GM18861 (cell line): ENCODE results near the gene SPTBN1.

ENCODE experiments used
- ATAC-seq: cut with Tn5 transposase; IDR thresholded peaks from one replicate; pipeline ENCODE4 v1.9.1; 2021; ENCODE audit not compliant: unreplicated experiment

The SPTBN1 gene

DNA sequence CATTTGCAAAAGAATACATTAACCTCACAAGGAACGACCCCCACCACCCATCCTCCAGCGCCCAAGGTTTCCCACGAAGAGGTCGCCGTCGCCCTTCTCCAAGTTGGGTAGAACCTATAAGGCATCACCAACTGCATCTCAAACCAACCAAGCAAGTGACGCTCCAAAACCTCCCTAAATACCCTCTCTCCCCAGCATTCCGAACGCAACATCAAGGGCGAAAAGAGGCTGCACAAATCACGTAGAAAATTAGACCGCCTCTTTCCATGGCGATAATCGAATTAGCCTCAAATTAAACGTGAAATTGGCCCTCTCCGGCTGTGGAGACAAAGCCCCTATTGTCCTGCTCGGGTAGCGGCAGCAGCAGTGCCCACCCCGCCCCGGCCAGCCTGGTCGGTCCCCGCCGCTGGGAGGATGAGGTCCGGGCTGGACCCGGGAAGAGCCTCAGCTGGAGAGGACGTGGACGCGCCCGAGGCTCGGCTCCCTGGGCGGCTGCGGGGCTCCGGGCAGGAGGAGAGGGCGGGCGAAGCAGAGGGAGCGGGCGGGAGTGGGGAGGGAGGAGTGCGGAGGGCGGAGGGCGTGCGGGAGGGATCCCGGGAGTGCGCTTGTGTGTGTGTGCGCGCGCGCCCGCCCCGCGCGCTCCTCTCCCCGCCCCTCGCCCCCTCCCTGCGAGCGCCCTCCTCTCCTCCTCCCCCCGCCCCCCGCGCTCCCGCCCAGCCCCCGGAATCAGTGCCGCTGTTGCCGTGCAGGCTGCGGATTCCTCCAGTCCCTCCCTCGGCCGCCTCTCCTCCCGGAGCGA lies at the start of gene SPTBN1:
Gene SPTBN1, plus strand, starts transcription at position 765 of the 799 bp plus-strand sequence. CDS start 70,092 bp downstream, outside the sequence.
- no peak for ATAC-seq

DNA sequence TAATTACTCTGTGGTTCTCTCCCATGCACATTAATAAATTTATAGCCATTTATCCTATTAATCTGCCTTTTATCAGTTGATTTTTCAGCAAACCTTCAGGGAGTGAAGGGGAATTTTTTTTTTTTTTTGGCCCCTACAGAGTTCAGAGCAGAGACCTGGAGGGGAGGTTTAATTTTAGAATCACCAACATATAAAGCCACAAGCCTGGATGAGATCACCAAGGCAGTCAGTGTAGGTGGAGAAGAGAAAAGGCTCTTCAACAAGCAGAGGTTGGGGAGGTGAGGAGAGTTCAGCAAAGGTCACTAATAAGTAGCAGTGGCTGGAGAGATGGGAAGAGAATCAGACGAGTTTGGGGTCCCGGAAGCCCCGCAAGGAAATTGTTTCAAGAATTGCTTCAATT lies 48.4 kb upstream of the SPTBN1 start:
- ATAC-seq = no peak

GRCh38 chr2:54408288-54408687 lies 47.8 kb upstream of the SPTBN1 start:
- no peak for ATAC-seq

- no peak for ATAC-seq
These were observed 46.4 kb upstream of the SPTBN1 start for GRCh38 chr2:54409752-54410151.

GRCh38 chr2:54411801-54412354 lies 44.2 kb upstream of the SPTBN1 start:
- ATAC-seq = no peak

- no peak for ATAC-seq
These were observed 39.8 kb upstream of the SPTBN1 start for GRCh38 chr2:54416166-54416813.

DNA sequence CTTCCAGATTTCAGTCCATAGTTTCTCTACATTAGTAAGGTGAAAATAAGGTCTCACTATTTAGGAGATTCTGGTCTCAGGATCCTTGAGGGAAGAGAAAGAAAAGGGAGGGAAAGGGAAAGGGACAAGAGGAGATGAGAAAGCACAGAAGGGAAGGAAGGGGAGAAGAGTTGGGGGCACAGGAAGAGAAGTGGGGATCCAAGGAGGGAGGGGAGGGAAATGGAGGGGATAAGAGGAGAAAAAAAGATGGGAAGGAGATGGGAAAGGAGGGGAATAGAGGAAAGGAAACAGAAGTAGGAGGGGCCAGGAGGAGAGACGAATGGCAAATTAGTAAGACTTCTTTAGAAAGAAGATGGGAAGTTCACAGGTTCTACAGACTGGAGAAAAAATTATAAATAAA lies 39.2 kb upstream of the SPTBN1 start:
- no peak for ATAC-seq

- no peak for ATAC-seq
These were observed 38.5 kb upstream of the SPTBN1 start for GRCh38 chr2:54417577-54417976.

DNA sequence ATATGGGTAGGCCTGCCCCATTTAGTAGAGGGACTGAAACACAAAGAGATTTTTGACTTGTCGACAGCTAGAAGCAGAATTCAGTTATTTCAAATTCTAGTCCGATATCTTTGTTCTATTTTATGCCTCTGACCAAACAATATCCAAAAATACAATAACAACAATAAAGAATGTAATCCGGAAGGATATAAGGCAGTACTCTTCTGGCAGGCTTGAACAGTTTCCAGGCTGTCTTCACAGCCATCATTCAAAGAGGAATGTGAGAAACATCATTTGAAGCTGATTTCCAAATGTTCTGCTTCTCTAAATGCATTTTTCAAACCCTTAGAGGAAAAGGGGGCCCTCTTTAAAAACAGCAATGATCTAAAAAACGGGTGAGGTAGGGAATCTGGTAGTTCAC lies 36.7 kb upstream of the SPTBN1 start:
- no peak for ATAC-seq

DNA sequence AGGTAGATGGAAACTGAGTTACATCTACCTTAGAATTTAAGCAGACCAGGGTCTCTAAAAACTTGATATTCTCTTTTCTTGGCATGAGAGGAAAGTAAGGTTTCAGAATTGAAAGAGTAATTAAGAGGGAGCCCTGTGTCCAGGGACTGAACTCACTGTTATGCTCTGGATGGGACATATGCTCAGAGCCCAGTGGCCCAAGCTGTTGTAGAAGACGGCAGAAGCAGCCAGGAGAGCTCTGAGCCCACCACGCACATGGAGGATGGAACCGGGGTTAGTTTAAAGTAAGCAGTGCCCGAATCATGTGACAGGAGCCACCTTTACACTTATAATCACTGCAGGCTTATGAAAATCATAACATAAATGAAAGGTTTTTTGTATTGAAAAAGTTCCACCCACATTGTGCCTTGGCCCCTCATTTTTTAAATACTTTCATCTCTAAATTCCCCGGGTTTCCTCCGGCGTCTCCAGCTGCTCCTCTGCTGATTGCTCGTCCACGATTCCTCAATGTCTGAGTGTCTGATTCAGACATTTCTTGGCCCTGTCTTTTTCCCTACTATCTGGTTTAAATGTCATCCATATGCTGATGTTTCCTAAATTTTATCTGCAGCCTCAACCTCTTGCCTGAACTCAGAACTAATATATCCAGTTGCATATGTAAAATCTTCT lies 36.1 kb upstream of the SPTBN1 start:
- no peak for ATAC-seq

GRCh38 chr2:54420524-54421172 lies 35.5 kb upstream of the SPTBN1 start:
- no peak for ATAC-seq

DNA sequence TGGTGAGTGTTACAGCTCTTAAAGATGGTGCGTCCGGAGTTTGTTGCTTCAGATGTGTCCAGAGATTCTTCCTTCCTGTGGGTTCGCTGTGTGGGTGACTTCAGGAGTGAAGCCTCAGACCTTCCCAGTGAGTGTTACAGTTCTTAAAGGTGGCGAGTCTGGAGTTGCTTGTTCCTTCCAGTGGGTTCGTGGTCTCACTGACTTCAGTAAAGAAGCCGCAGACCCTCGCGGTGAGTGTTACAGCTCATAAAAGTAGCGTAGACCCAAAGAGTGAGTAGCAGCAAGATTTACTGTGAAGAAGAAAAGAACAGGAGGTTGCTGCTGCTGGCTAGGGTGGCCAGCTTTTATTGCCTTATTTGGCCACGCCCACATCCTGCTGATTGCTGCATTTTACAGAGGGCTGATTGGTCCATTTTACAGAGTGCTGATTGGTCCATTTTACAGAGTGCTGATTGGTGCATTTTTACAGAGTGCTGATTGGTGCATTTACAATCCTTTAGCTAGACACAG lies 34.0 kb upstream of the SPTBN1 start:
- no peak for ATAC-seq

DNA sequence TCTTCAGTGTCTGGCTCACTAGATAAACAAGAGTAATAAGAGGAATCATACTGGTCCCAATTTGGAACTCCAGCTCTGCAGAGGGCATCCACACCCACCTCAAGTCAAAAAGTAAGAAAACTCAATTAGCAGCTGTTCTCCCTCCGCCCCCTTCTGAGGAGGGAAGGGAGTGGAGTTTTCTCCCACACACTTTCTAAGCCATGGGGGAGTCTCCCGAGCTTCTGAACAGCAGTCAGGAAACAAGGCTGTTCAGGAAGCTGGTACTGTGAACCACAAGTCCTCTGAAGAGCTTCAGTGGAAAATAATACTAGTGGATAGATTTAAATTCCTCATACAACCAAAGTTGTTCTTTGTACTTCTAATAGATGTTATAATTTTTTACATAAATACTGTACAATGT lies 32.9 kb upstream of the SPTBN1 start:
- ATAC-seq = no peak

DNA sequence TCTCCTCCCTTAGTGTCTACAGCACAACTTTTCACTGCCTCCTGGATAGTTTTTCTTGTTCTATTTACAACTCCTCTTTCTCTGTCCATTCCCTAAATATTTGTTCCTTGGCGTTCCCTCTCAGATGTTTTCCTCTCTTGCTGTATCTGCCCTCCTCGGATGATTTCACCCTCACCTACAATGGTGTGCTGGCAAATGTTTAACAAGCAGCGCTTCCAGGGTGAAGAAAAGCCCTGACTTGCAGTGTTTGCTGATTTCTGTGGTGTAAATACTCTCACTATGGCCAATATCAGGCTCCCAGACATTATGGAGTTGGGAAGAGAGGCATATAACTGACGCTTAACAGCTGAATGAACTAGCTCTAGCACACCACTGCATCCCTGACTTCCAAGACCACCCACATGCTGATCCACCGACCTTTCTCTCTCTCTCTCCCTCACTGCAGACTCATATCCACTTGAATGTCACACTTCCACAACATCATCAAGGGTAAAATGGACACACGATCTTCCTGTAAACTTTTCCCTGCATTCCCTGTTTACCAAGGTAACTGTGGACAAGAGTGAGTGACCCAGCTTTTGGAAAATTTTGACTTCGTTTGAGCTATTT lies 31.5 kb upstream of the SPTBN1 start:
- ATAC-seq = no peak

- ATAC-seq = no peak
These were observed 27.9 kb upstream of the SPTBN1 start for GRCh38 chr2:54428108-54428831.

GRCh38 chr2:54429054-54429453 lies 27.1 kb upstream of the SPTBN1 start:
- ATAC-seq = no peak

- ATAC-seq = no peak
These were observed 26.1 kb upstream of the SPTBN1 start for GRCh38 chr2:54429811-54430551.

DNA sequence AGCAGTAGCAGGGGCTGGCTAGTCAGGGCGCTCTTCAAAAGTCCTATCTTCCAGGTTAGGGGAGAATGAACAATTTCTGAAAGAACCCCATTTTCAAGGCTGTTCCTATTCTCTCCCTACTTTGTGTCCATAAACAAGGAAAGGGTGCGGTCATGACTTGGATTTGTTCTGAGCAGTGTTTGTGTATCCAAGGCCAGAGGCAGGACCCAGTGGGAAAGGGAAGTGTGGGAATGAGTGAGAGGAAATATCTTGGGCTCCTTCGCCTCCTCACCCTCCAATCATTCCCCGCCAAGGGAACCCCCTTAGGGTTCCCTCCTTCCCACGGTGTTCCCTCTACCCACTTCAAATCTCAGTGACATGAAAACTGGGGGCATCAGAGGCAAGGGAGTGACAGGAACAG lies 25.5 kb upstream of the SPTBN1 start:
- no peak for ATAC-seq
